Panc1 (cell line): ENCODE data around the gene MRPL11. TPM values are rescaled to one million over a fixed set of nuclear protein-coding genes. Genes with fewer than 3 reads are reported as not detected.

Experiments used
- ATAC-seq: fragments of 200-7000 bp; cut with Tn5 transposase; 2 replicates; pipeline ENCODE4 v1.9.1; 2020; ENCODE audit warnings: mild to moderate bottlenecking, moderate library complexity
- BruUV-seq: library from RNA; stranded (reverse); fragments of 400-500 nt; replicated peaks from 2 replicates; lab custom pipeline; 2021; lab: Mats Ljungman, UMichigan
- CTCF ChIA-PET: fragments of 300-600 bp; sonication (Branson Sonifier 250); formaldehyde crosslinking; loops from one replicate; lab custom pipeline; 2022; ENCODE audit warnings: antibody characterized with exemption; lab: Charles Lee
- POLR2A ChIA-PET: fragments of 300-600 bp; sonication (Branson Sonifier 250); formaldehyde crosslinking; loops from one replicate; lab custom pipeline; 2022; ENCODE audit warnings: antibody characterized with exemption; lab: Charles Lee
- DNase-seq: peaks from one replicate; pipeline ENCODE4 v3.0.0-alpha.2; 2010; ENCODE audit warnings: low read depth, low spot score
- H3K27ac ChIP-seq: 2 replicates; pipeline ENCODE4 v1.5.1; 2011; ENCODE audit warnings: mild to moderate bottlenecking, low read length, inconsistent platforms
- H3K27me3 ChIP-seq: fragments of 200-500 bp; sonication (Bioruptor generic); 2 replicates; pipeline ENCODE4 v1.6.0; 2014; ENCODE audit warnings: low read length, inconsistent platforms; ENCODE audit not compliant: control insufficient read depth, insufficient read depth
- H3K36me3 ChIP-seq: fragments of 200-500 bp; sonication (Bioruptor generic); 2 replicates; pipeline ENCODE4 v1.5.1; 2014; ENCODE audit warnings: inconsistent platforms, mild to moderate bottlenecking, low read length, moderate library complexity; ENCODE audit not compliant: control insufficient read depth, insufficient read depth
- H3K4me1 ChIP-seq: 2 replicates; pipeline ENCODE4 v1.5.1; 2011; ENCODE audit warnings: inconsistent platforms, mild to moderate bottlenecking, low read length, moderate library complexity; ENCODE audit not compliant: control insufficient read depth, insufficient read depth
- H3K4me3 ChIP-seq, 2 experiments: 2 replicates each; pipeline ENCODE4 v1.5.1; 2011 to 2012; ENCODE audit warnings: low read depth in 2 of 2, low read length in 2 of 2, mild to moderate bottlenecking in 2 of 2, inconsistent platforms in 1 of 2, moderate library complexity in 1 of 2
- H3K9me3 ChIP-seq: fragments of 200-500 bp; sonication (Bioruptor generic); 2 replicates; pipeline ENCODE4 v1.5.1; 2014; ENCODE audit warnings: low read depth, mild to moderate bottlenecking, inconsistent platforms, low read length, moderate library complexity; ENCODE audit not compliant: control insufficient read depth, insufficient read depth
- POLR2AphosphoS5 ChIP-seq: IDR thresholded peaks from 2 replicates; pipeline ENCODE4 v1.6.1; 2012; ENCODE audit warnings: mild to moderate bottlenecking, low read depth, low read length, moderate library complexity
- SIN3A ChIP-seq: IDR thresholded peaks from 2 replicates; pipeline ENCODE4 v1.6.1; 2012; ENCODE audit warnings: low read depth, mild to moderate bottlenecking, low read length, moderate library complexity, borderline replicate concordance; ENCODE audit not compliant: insufficient read depth
- TCF7L2 ChIP-seq: IDR thresholded peaks from 2 replicates; pipeline ENCODE4 v1.6.1; 2011; ENCODE audit warnings: mild to moderate bottlenecking, low read depth, low read length, inconsistent platforms
- in situ Hi-C: cut with HindIII; loops from 2 replicates; pipeline ENCODE4 v1.10.0; 2016; ENCODE audit warnings: low sequenced_read_pairs, low pct_unique_long_range_greater_than_20kb
- intact Hi-C: fragments of 100-400 bp; cut with micrococcal nuclease; formaldehyde crosslinking; loops from one replicate; pipeline ENCODE4 v1.10.0; 2022; ENCODE audit not compliant: unreplicated experiment
- total RNA-seq: library from RNA; stranded (reverse); gene quantifications from one replicate; pipeline ENCODE4 v1.2.1, GENCODE V29; 2021; ENCODE audit not compliant: unreplicated experiment
- TF ChIP-seq, protein P1 (sequence below), 2 experiments: IDR thresholded peaks; 2 replicates each; pipeline ENCODE4 v1.6.1; 2011 to 2012; ENCODE audit warnings: low read depth in 2 of 2, control low read depth in 1 of 2, low read length in 1 of 2, mild to moderate bottlenecking in 1 of 2, moderate library complexity in 1 of 2; ENCODE audit not compliant: insufficient read depth in 1 of 2
- TF ChIP-seq, protein P2 (sequence below): fragments of 450-650 bp; IDR thresholded peaks from 2 replicates; pipeline ENCODE4 v1.5.1; 2017; ENCODE audit warnings: mild to moderate bottlenecking

MRPL11 gene
- total RNA-seq, 1 experiment from 2014 or later = 158 TPM

DNA sequence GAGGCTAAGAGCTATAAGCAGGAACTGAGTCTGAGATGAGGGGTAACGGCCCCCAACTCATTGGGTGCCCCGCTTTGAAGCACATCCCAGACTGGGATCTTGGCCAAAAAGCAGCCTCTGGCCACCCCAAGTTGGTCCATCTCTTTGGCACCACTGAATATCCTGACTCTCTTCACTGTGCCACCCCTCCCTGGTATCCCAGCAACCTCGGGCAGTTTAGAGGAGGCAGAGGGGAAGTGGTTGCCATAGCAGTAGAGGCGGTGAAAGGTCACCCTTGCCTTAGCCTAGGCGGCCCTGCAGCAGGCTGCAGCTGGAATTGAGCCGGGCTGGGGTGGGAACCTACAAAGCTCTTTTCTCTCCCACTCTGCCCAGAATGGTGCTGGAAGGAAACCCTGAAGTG, 29.1 kb upstream of the MRPL11 start:
- in situ Hi-C loops = no loop called here
- no peak overlapping the region for H3K27ac ChIP-seq
- H3K27me3 ChIP-seq = no peaks in the 10 kb centered on the region
- intact Hi-C loops = no loop called here
- H3K4me3 ChIP-seq = peak overlapping the region; percentile 50 to 70
- TF ChIP-seq, protein P1, sequence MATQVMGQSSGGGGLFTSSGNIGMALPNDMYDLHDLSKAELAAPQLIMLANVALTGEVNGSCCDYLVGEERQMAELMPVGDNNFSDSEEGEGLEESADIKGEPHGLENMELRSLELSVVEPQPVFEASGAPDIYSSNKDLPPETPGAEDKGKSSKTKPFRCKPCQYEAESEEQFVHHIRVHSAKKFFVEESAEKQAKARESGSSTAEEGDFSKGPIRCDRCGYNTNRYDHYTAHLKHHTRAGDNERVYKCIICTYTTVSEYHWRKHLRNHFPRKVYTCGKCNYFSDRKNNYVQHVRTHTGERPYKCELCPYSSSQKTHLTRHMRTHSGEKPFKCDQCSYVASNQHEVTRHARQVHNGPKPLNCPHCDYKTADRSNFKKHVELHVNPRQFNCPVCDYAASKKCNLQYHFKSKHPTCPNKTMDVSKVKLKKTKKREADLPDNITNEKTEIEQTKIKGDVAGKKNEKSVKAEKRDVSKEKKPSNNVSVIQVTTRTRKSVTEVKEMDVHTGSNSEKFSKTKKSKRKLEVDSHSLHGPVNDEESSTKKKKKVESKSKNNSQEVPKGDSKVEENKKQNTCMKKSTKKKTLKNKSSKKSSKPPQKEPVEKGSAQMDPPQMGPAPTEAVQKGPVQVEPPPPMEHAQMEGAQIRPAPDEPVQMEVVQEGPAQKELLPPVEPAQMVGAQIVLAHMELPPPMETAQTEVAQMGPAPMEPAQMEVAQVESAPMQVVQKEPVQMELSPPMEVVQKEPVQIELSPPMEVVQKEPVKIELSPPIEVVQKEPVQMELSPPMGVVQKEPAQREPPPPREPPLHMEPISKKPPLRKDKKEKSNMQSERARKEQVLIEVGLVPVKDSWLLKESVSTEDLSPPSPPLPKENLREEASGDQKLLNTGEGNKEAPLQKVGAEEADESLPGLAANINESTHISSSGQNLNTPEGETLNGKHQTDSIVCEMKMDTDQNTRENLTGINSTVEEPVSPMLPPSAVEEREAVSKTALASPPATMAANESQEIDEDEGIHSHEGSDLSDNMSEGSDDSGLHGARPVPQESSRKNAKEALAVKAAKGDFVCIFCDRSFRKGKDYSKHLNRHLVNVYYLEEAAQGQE (IDR thresholded peaks at IDR 0.05; ENCODE audit: insufficient read depth in 1 of 2, low read depth in 2 of 2, low read length in 1 of 2) = no peak
- TF ChIP-seq POLR2AphosphoS5 (no peak), TCF7L2 (no peak), SIN3A (no peak)
- TF ChIP-seq, protein P2, sequence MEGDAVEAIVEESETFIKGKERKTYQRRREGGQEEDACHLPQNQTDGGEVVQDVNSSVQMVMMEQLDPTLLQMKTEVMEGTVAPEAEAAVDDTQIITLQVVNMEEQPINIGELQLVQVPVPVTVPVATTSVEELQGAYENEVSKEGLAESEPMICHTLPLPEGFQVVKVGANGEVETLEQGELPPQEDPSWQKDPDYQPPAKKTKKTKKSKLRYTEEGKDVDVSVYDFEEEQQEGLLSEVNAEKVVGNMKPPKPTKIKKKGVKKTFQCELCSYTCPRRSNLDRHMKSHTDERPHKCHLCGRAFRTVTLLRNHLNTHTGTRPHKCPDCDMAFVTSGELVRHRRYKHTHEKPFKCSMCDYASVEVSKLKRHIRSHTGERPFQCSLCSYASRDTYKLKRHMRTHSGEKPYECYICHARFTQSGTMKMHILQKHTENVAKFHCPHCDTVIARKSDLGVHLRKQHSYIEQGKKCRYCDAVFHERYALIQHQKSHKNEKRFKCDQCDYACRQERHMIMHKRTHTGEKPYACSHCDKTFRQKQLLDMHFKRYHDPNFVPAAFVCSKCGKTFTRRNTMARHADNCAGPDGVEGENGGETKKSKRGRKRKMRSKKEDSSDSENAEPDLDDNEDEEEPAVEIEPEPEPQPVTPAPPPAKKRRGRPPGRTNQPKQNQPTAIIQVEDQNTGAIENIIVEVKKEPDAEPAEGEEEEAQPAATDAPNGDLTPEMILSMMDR = no peak
- ATAC-seq (peak; percentile 17; the same call in 1 of the 2 replicates), DNase-seq (no peak)
- no peaks in the 10 kb centered on the region for H3K36me3 ChIP-seq
- ChIA-PET POLR2A (interaction anchor here (0.6 kb wide), 1 partner anchor 90 kb away, joined by 3 read pairs; no protein-coding TSS in a partner anchor), CTCF (interaction anchor here (0.7 kb wide), 1 partner anchor 11 kb away, joined by 3 read pairs; no protein-coding TSS in a partner anchor)
- TSS peak; percentile 71 for BruUV-seq
- H3K4me1 ChIP-seq = peaks cover 11% of the 10 kb centered on the region
- H3K9me3 ChIP-seq = no peaks in the 10 kb centered on the region

DNA sequence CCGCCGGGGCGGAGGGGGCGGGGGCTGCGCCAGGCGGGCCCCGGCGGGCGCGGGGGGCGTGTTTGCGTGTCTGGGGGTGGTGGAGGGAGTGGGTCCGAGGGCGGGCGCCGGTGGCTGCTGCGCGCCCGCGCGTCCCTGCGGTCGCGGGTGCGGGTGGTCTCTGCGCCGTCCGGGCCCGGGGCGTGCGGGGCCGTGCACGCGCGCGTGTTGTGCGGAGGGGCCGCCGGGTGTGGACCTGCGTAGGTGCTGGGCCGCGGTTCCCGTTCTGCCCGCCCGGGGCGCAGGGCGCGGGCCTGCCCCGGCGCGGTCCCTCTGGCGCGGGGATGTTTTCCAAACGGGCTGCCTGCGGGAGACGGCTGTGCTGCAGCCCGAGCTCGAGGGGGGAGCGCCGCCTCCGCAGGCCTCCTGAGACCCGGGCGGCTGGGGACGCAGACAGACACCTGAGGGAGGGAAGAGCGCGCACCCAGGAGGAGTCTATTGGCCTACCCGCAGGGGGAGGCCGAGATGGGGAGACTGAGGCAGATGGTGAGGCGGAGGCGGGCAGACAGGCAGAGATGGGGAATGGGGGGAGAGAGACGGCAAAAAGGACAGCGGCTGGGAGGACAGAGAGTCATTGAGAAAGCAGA, 28.5 kb upstream of the MRPL11 start:
- intact Hi-C loops (no loop called here), in situ Hi-C loops (no loop called here)
- Histone ChIP-seq H3K9me3 (no peaks in the 10 kb centered on the region), H3K36me3 (no peaks in the 10 kb centered on the region), H3K4me1 (peaks cover 11% of the 10 kb centered on the region), H3K4me3 (peak overlapping the region; percentile 50 to 70), H3K27ac (peak overlapping the region; percentile 26; the same call in 1 of the 2 replicates), H3K27me3 (no peaks in the 10 kb centered on the region)
- TF ChIP-seq, protein P2 = no peak
- no peak for TF ChIP-seq SIN3A
- CTCF ChIA-PET = interaction anchor here (0.7 to 1.1 kb wide), 4 partner anchors 11 to 28 kb away, joined by 3 to 10 read pairs (median 4); partner anchors contain the start of gene MRPL11
- ATAC-seq = peak; percentile 70
- no peak for DNase-seq
- no TSS peak for BruUV-seq
- POLR2A ChIA-PET = interaction anchor here (0.6 kb wide), 1 partner anchor 387 kb away, joined by 3 read pairs; no protein-coding TSS in a partner anchor
